Measurements from ENCODE around the gene BCL3.

GRCh38 chr19:44775676-44776240, 27.2 kb downstream of the BCL3 start:
- TF ChIP-seq POLR2AphosphoS5 (IDR thresholded peaks at IDR 0.05; ENCODE audit: low read depth), result no peak
- TF ChIP-seq ZNF462 (CRISPR knock-in tag; IDR thresholded peaks at IDR 0.05), result no peak
- TF ChIP-seq CTCF (conservative IDR thresholded peaks at IDR 0.05; ENCODE audit: low read depth in 2 of 2), result no peak
- no peak for TF ChIP-seq EZH2 (IDR thresholded peaks at IDR 0.05; ENCODE audit: low read depth, unreplicated experiment)
- no peak for TF ChIP-seq STAT1 (IDR thresholded peaks at IDR 0.05; ENCODE audit: unreplicated experiment)
- TF ChIP-seq EZH2phosphoT487 (IDR thresholded peaks at IDR 0.05; ENCODE audit: unreplicated experiment), result no peak
- TF ChIP-seq REST (IDR thresholded peaks at IDR 0.05; ENCODE audit: unreplicated experiment), result no peak
- no peak for TF ChIP-seq ETS1 (IDR thresholded peaks at IDR 0.05)
- no peak for TF ChIP-seq JUNB (IDR thresholded peaks at IDR 0.05; ENCODE audit: unreplicated experiment)
- no peak for TF ChIP-seq CREB1 (CRISPR knock-in tag; IDR thresholded peaks at IDR 0.05; ENCODE audit: low read depth)
- TF ChIP-seq ZNF114 (CRISPR knock-in tag; IDR thresholded peaks at IDR 0.05), result no peak

All from GM23338 (cell line).